ENCODE results near the gene MEGF11. TPM values are rescaled to one million over a fixed set of nuclear protein-coding genes. Genes with fewer than 3 reads are reported as not detected.

MEGF11 gene
- total RNA-seq, 1 experiment from 2014 or later: 1.2 TPM

DNA sequence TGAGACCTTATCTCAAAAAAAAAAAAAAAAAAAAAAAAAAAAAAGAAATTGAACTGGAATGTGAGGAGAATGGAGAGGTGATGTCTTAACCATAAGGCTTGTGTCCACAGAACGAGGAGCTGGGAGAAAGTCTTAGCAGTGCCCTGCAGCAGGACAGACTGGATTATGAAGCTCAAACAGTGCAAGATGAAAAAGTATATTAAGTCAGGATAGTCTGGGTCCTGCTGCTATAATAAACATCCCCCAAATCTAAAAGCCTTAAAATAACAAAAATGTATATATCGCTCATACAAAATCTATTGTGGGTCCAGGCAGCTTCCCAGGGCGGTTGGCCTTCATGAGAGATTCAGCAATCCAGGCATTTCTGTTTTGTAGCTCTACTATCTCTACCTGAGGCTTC lies 208.7 kb downstream of the MEGF11 start:
- Histone ChIP-seq H3K4me2 (ENCODE audit: insufficient read depth, insufficient read length, low read length) (no peak overlapping the region), H3K4me1 (ENCODE audit: insufficient read depth, low read length) (peaks cover 2% of the 10 kb centered on the region; the same call in 1 of the 2 replicates), H2BK20ac (ENCODE audit: low read depth, low read length, poor library complexity, severe bottlenecking) (no peak overlapping the region), H4K20me1 (ENCODE audit: control insufficient read depth, insufficient read depth, insufficient read length) (no peaks in the 10 kb centered on the region), H4K5ac (ENCODE audit: insufficient read length, low read depth, low read length) (no peak overlapping the region), H3K14ac (ENCODE audit: insufficient read depth, low read length) (no peak overlapping the region), H3K9ac (ENCODE audit: extremely low read depth, insufficient read length, low read length) (no peak overlapping the region), H3T11ph (ENCODE audit: low read length) (no peak overlapping the region), H3K4ac (ENCODE audit: low read depth, low read length) (no peak overlapping the region), H3K79me1 (ENCODE audit: insufficient read depth, low read depth, low read length, poor library complexity, severe bottlenecking) (no peaks in the 10 kb centered on the region), H2BK120ac (ENCODE audit: low read depth, low read length, poor library complexity, severe bottlenecking) (no peak overlapping the region), H3K27me3 (ENCODE audit: insufficient read depth, low read length) (no peaks in the 10 kb centered on the region), H2AFZ (ENCODE audit: low read length) (no peak overlapping the region), H3K18ac (ENCODE audit: insufficient read length, low read depth, low read length) (no peak overlapping the region), H2AK5ac (ENCODE audit: insufficient read length, low read length) (no peak overlapping the region), H3K23ac (ENCODE audit: insufficient read length, low read depth, low read length) (no peak overlapping the region), H3K79me2 (ENCODE audit: insufficient read depth, low read length) (no peaks in the 10 kb centered on the region), H3K27ac (ENCODE audit: insufficient read length, low read depth, low read length) (no peak overlapping the region), H4K8ac (replicated peaks; ENCODE audit: insufficient read length, low read depth, low read length) (no peak overlapping the region), H3K9me3 (ENCODE audit: control insufficient read depth, low read depth, low read length) (no peaks in the 10 kb centered on the region), H2BK12ac (ENCODE audit: insufficient read length, low read depth, low read length) (no peak overlapping the region), H4K91ac (ENCODE audit: insufficient read length, low read depth, low read length) (no peak overlapping the region), H3K56ac (ENCODE audit: insufficient read length, low read depth, low read length) (no peak overlapping the region), H2BK15ac (ENCODE audit: low read depth, low read length) (no peak overlapping the region), H3K23me2 (ENCODE audit: insufficient read length, low read depth, low read length, poor library complexity, severe bottlenecking) (no peaks in the 10 kb centered on the region), H2BK5ac (ENCODE audit: insufficient read length, low read length) (no peak overlapping the region)
- no peak overlapping the region for H3K4me3 Mint-ChIP-seq
- no peaks in the 10 kb centered on the region for H3K9me3 Mint-ChIP-seq
- H3K36me3 Mint-ChIP-seq (ENCODE audit: insufficient read depth in 1 of 3, low read depth in 3 of 3): no peaks in the 10 kb centered on the region; a peak in 1 of 7 replicates
- TF ChIP-seq, protein P1, sequence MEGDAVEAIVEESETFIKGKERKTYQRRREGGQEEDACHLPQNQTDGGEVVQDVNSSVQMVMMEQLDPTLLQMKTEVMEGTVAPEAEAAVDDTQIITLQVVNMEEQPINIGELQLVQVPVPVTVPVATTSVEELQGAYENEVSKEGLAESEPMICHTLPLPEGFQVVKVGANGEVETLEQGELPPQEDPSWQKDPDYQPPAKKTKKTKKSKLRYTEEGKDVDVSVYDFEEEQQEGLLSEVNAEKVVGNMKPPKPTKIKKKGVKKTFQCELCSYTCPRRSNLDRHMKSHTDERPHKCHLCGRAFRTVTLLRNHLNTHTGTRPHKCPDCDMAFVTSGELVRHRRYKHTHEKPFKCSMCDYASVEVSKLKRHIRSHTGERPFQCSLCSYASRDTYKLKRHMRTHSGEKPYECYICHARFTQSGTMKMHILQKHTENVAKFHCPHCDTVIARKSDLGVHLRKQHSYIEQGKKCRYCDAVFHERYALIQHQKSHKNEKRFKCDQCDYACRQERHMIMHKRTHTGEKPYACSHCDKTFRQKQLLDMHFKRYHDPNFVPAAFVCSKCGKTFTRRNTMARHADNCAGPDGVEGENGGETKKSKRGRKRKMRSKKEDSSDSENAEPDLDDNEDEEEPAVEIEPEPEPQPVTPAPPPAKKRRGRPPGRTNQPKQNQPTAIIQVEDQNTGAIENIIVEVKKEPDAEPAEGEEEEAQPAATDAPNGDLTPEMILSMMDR (conservative IDR thresholded peaks at IDR 0.05): no peak
- H3K27ac Mint-ChIP-seq: no peak overlapping the region
- H3K4me1 Mint-ChIP-seq: peaks cover 43 to 68% of the 10 kb centered on the region in 2 experiments
- DNase-seq: no peak
- peaks cover 2% of the 10 kb centered on the region; the same call in 1 of the 2 replicates for H3K27me3 Mint-ChIP-seq (ENCODE audit: low read depth)
- no CpG with 5 or more reads among the region's 3 CpGs for whole genome bisulfite sequencing (ENCODE audit: extremely low coverage, insufficient read length, low lambda C conversion rate)
